A172 (cell line): Measurements from ENCODE around the gene P2RY1. TPM values are rescaled to one million over a fixed set of nuclear protein-coding genes. Genes with fewer than 3 reads are reported as not detected.
"Not testable (repeated sequence)": the region's sequence is repeated elsewhere in the genome, so short reads cannot be mapped to it uniquely, and the experiment has no call there.

Experiments used
- DNase-seq: peaks from one replicate; pipeline ENCODE4 v3.0.0-alpha.2; 2015; ENCODE audit warnings: low spot score
- total RNA-seq: library from RNA; depleted of rRNA; stranded (reverse); fragments of >200 nt; shearing (Covaris generic); gene quantifications from 2 replicates; pipeline ENCODE4 v1.2.3, GENCODE V29; 2014

The P2RY1 gene
- total RNA-seq, 1 experiment from 2014 or later, result 0.19 TPM

DNA sequence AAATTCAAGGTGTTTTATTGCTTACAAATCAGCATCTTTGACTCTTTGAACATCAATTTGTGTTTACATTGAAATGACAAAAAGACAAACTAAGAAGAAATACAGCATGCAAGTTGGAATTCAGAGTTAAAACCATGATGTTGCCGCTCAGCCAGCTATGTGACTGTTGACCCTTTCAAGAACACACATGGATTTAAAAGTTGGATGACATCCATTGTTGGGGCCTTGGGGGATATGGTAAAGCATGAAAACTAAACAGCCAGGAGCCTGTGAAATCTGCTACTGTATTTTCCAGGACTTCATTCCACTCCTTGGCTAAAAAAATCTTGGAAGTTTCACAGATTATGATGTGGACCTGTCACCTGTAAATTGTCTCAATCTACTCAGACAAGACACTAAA is 4.6 kb downstream of the P2RY1 start:
- no peak for DNase-seq

- DNase-seq, result no peak
These were observed 6.2 kb downstream of the P2RY1 start for GRCh38 chr3:152841131-152841530.

- no peak for DNase-seq
These were observed 7.5 kb downstream of the P2RY1 start for GRCh38 chr3:152842413-152842812.

- DNase-seq, result no peak
These were observed 9.0 kb downstream of the P2RY1 start for GRCh38 chr3:152843955-152844354.

DNA sequence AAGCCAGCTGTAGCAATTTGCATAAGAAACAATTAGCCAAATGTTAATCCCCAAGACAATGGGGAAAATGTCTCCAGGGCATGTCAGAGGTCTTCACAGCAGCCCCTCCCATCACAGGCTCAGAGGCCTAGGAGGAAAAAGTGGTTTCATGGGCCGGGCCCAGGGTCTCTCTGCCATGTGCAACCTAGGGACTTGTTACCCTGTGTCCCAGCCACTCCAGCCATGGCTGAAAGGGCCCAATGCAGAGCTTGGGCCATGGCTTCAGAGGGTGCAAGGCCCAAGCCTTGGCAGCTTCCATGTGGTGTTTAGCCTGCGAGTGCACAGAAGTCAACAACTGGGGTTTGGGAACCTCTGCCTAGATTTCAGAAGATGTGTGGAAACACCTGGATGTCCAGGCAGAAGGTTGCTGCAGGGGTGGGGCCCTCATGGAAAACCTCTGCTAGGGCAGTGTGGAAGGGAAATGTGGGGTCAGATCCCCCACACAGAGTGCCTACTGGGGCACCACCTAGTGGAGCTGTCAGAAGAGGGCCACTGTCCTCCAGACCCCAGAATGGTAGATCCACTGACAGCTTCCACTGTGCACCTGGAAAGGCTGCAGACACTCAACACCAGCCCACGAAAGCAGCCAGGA is 11.8 kb downstream of the P2RY1 start:
- DNase-seq, result not testable (repeated sequence)

- DNase-seq, result not testable (repeated sequence)
These were observed 12.7 kb downstream of the P2RY1 start for GRCh38 chr3:152847599-152847998.

GRCh38 chr3:152849996-152850578 is 15.2 kb downstream of the P2RY1 start:
- no peak for DNase-seq

GRCh38 chr3:152853196-152853595 is 18.3 kb downstream of the P2RY1 start:
- DNase-seq, result peak; percentile 13

DNA sequence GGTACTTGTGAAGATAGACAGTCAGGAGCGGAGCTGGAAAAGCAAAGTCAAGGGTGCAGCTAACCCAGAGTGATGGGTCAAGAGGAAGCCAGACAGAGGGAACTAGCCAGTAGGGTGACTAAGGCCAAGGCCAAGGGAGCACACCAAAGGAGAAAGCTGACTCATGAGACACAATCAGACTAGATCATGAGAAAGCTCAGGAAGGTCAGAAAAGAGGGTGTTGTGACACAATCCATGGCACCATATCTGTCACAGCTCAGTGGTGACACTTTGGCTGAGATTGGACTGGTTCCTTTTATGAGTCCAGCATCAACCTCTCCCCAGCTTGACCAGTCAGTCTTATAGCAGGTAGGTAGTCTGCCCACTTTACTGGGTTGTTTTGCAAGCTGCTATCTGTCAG is 22.2 kb downstream of the P2RY1 start:
- no peak for DNase-seq

- no peak for DNase-seq
These were observed 23.4 kb downstream of the P2RY1 start for GRCh38 chr3:152858170-152858800.

GRCh38 chr3:152860736-152861135 is 25.8 kb downstream of the P2RY1 start:
- no peak for DNase-seq

GRCh38 chr3:152865668-152866245 is 30.8 kb downstream of the P2RY1 start:
- DNase-seq, result no peak

DNA sequence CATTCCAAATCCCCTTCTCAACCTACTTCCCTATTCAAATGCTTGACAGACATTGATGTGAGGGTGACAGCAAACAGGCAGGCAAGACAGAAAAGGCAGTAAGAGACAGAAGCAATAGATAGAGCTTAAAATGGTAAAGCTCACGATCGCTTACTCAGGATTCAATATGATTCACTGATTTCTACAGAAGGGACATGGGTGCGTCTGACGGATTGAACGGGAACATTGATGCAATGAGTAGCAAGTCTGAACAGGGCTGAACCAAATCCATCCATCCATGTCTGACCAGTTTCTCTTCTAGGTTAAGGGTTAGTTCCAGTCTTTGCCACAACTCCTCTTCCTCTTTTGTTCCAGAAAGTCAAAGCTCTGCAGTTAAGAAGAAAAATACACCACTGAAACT is 35.1 kb downstream of the P2RY1 start:
- DNase-seq, result no peak

DNA sequence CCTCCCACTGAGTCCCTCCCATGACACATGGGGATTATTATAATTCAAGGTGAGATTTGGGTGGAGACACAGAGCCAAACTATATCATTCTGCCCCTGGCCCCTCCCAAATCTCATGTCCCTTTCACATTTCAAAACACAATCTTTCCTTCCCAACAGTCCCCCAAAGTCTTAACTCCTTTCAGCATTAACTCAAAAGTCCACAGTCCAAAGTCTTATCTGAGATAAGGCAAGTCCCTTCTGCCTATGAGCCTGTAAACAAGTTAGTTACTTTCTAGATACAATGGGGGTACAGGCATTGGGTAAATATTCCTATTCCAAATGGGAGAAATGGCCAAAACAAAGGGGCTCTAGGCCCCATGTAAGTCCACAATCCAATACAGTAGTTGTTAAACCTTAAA is 38.4 kb downstream of the P2RY1 start:
- not testable (repeated sequence) for DNase-seq

DNA sequence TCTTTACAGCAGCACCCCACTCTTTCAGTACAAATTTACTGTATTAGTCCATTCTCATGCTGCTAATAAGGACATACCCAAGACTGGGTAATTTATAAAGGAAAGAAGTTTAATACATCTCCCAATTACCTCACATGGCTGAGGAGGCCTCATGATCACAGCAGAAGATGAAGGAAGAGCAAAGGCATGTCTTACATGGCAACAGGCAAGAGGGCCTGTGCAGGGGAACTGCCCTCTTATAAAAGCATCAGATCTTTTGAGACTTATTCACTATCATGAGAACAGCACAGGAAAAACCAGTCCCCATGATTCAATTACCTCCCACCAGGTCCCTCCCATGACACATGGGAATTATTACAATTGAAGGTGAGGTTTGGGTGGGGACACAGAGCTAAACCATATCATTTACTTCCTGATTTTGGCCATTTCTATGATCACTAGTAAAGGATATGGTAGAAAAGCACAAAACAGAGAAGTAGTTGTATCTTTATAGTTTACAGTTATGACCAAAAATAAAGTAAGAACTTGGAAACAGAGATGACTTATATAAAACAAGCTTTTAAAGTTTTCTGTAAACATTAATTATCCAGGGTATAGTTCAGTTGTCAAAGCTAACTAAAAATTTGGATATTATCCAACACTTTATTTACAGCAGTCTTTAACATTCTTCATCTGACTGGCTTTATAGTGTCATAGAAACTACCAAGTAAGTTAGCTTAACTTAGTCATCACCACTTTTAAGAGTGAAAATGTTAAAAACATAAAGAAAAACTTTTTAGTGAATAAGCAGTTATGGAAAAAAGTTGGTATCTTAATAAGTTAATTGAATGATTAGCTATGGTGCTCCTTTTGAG is 40.2 kb downstream of the P2RY1 start:
- no peak for DNase-seq

- DNase-seq, result no peak
These were observed 44.3 kb downstream of the P2RY1 start for GRCh38 chr3:152879130-152879789.

- DNase-seq, result no peak
These were observed 44.9 kb downstream of the P2RY1 start for GRCh38 chr3:152879790-152880174.

DNA sequence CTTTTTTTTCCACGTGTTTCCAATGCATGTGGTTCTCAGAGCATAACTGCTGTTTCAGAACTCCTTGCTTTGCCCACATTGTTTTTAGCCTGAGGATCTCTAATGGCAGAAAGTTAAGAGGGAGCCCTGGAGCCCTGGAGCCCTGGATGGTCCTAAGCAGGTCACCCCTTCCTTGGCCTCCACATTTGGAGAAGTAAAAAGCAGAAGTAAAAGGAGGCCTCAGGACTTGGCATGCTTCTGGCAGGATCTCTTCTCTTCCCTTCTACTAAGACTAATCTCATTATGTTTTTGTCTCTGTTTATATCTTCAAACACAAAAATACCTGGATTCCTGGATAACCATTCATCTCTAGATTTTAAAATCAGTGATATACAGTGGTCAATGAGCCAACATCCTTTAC is 50.1 kb downstream of the P2RY1 start:
- DNase-seq, result no peak
